Osteocyte (in vitro differentiated cells): ENCODE measurements around the gene TOR2A. TPM values are rescaled to one million over a fixed set of nuclear protein-coding genes. Genes with fewer than 3 reads are reported as not detected.

Source experiments
- DNase-seq: peaks from one replicate; pipeline ENCODE4 v3.0.0; 2021; ENCODE audit warnings: mixed read lengths; ENCODE audit not compliant: unreplicated experiment; ENCODE audit errors: extremely low spot score
- H3K27ac Mint-ChIP-seq: one replicate; pipeline ENCODE4 v1.8.0; 2021; ENCODE audit warnings: mild to moderate bottlenecking, mixed read lengths; ENCODE audit not compliant: unreplicated experiment
- H3K27me3 Mint-ChIP-seq: one replicate; pipeline ENCODE4 v1.8.0; 2021; ENCODE audit warnings: mixed read lengths; ENCODE audit not compliant: unreplicated experiment
- H3K36me3 Mint-ChIP-seq: one replicate; pipeline ENCODE4 v1.8.0; 2021; ENCODE audit warnings: mixed read lengths; ENCODE audit not compliant: unreplicated experiment
- H3K4me1 Mint-ChIP-seq: one replicate; pipeline ENCODE4 v1.8.0; 2021; ENCODE audit warnings: mixed read lengths; ENCODE audit not compliant: unreplicated experiment
- H3K4me3 Mint-ChIP-seq: one replicate; pipeline ENCODE4 v1.8.0; 2021; ENCODE audit warnings: mild to moderate bottlenecking, moderate library complexity, mixed read lengths; ENCODE audit not compliant: unreplicated experiment
- H3K9me3 Mint-ChIP-seq: one replicate; pipeline ENCODE4 v1.8.0; 2021; ENCODE audit warnings: mixed read lengths; ENCODE audit not compliant: unreplicated experiment
- CTCF ChIP-seq: fragments of 200-600 bp; sonication (generic); IDR thresholded peaks from 2 replicates; pipeline ENCODE4 v1.5.0; 2021; ENCODE audit warnings: antibody characterized with exemption, mild to moderate bottlenecking, moderate library complexity
- total RNA-seq: library from RNA; stranded (reverse); gene quantifications from 2 replicates; pipeline ENCODE4 v1.2.1, GENCODE V29; 2021

The TOR2A gene
- total RNA-seq, 1 donor from 2014 or later = 9.3 TPM

DNA sequence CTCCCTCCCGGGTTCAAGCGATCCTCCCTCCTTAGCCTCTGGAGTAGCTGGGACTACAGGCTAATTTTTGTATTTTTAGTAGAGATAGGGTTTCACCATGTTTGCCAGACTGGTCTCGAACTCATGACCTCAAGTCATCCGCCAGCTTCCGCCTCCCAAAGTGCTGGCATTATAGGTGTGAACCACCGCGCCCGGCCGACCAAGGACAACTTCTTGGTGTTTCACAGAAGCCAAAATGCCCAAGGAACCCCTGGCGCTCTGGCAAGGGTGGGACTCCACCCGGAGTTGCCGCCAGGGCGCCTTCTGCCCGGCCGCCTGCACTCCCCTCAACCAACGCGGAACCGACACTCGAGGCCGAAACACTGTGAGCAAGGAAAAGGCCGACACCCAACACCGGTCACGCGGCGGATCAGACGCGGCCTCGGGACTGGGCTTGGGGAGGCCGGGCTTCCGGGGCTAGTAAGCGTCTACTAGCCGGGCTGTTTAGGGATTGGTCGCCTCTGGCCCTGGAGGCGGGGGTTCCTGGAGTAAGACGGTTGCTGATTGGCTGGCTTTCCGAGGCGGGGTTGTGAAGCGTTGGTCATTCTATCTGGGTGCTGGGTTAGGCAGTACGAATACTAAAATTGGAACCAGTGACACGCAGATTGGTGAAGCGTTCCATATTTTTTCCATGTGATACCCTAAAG is 36.0 kb downstream of the TOR2A start:
- peak overlapping the region; percentile 52 for H3K4me3 Mint-ChIP-seq
- H3K27ac Mint-ChIP-seq = peak overlapping the region; percentile 80
- DNase-seq = peak; percentile 94
- H3K4me1 Mint-ChIP-seq = peaks cover 14% of the 10 kb centered on the region
- H3K27me3 Mint-ChIP-seq = no peaks in the 10 kb centered on the region
- H3K36me3 Mint-ChIP-seq = peaks cover 4% of the 10 kb centered on the region
- no peak for TF ChIP-seq CTCF
- no peaks in the 10 kb centered on the region for H3K9me3 Mint-ChIP-seq

DNA sequence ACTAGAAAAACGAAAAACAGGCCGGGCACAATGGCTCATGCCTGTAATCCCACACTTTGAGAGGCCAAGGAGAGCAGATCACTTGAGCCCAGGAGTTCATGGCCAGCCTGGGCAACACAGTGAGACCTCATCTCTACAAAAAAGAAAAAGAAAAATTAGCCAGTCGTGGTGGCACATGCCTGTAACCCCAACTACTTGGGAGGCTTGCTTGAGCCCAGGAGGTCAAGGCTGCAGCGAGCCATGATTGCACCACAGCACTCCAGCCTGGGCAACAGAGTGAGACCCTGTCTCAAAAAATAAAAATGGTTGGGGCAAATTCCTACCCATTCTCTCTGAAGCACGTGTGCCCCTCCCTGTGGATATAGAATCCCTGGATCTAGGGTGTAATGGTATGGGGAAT is 36.7 kb downstream of the TOR2A start:
- H3K4me3 Mint-ChIP-seq = no peak overlapping the region
- peaks cover 14% of the 10 kb centered on the region for H3K4me1 Mint-ChIP-seq
- H3K36me3 Mint-ChIP-seq = peaks cover 4% of the 10 kb centered on the region
- TF ChIP-seq CTCF = no peak
- no peaks in the 10 kb centered on the region for H3K9me3 Mint-ChIP-seq
- no peaks in the 10 kb centered on the region for H3K27me3 Mint-ChIP-seq
- peak overlapping the region; percentile 24 for H3K27ac Mint-ChIP-seq
- no peak for DNase-seq

GRCh38 chr9:127697575-127697974 is 37.5 kb downstream of the TOR2A start:
- peaks cover 14% of the 10 kb centered on the region for H3K4me1 Mint-ChIP-seq
- no peaks in the 10 kb centered on the region for H3K27me3 Mint-ChIP-seq
- H3K36me3 Mint-ChIP-seq = peaks cover 4% of the 10 kb centered on the region
- H3K27ac Mint-ChIP-seq = peak overlapping the region; percentile 6
- no peaks in the 10 kb centered on the region for H3K9me3 Mint-ChIP-seq
- no peak overlapping the region for H3K4me3 Mint-ChIP-seq
- TF ChIP-seq CTCF = no peak
- no peak for DNase-seq

DNA sequence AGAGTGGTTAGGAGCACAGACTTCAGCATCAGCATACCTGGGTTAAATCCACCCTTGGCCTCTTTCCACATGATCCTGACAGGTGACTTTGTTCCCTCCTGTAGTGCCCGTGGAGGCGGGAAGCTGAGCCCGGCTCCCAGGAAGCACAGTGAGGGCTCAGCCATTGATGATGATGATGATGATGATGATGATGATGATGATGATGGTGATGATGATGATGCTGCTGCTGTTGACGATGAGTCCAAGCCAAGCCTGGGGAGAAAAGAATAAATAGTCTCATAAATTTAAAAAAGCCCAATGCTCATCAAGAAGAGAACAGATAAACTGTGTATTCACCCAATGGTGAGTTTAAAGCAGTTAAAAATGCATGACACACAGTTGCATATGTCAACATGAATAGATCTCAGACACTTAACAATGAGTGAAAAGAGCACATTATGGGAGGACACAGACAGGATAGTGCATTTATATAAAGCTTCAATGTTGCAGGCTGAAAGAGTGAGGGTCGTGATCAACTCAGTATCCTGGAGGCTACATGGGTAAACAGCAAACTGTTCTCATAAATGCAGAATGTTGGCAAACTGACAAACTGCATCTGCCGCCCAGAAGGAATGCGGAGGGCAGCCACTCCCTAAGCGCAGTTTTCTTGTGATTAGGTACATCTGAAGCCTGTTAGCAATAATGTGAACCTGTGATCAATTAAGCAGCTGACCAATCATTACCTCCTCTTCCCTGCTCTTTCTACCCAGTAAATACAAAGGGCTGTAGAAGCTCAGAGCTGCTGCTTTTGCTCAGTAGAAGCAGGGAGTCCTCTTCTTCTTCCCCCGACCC is 40.0 kb downstream of the TOR2A start:
- no peak for TF ChIP-seq CTCF
- Mint-ChIP-seq H3K4me3 (no peak overlapping the region), H3K27ac (no peak overlapping the region), H3K27me3 (no peaks in the 10 kb centered on the region), H3K36me3 (peaks cover 23% of the 10 kb centered on the region), H3K4me1 (peaks cover 14% of the 10 kb centered on the region), H3K9me3 (no peaks in the 10 kb centered on the region)
- no peak for DNase-seq

GRCh38 chr9:127693697-127694096 is 41.4 kb downstream of the TOR2A start:
- Mint-ChIP-seq H3K27ac (no peak overlapping the region), H3K9me3 (no peaks in the 10 kb centered on the region), H3K27me3 (no peaks in the 10 kb centered on the region), H3K4me1 (peaks cover 8% of the 10 kb centered on the region), H3K4me3 (no peak overlapping the region), H3K36me3 (peaks cover 31% of the 10 kb centered on the region)
- no peak for TF ChIP-seq CTCF
- no peak for DNase-seq
